HG03558 (cell line): ENCODE measurements around the gene DARS1.

Experiments used
- ATAC-seq: cut with Tn5 transposase; IDR thresholded peaks from one replicate; pipeline ENCODE4 v1.9.1; 2021; ENCODE audit warnings: moderate number of reproducible peaks; ENCODE audit not compliant: unreplicated experiment; ENCODE audit errors: extremely low read depth

Gene DARS1

DNA sequence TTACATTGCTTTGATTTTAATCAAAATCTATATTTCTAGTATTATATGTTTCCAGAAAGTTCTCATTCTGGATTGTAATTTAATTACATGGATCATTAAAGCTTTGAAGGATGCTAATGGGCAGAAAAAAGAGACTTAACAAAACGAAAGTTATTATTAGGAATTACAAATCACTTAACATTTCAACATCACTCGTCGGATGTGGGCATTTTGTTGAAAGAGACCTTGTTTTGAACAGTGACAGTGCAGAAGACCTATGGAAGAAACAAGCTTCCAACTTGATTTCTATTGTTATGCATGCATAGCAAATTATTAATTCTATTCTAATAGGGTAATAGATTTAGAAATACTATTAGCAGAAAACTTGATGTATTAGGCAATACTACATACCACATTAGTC lies 31.4 kb upstream of the DARS1 start:
- no peak for ATAC-seq

GRCh38 chr2:136016427-136016826 lies 31.0 kb upstream of the DARS1 start:
- no peak for ATAC-seq

- no peak for ATAC-seq
These were observed 30.3 kb upstream of the DARS1 start for GRCh38 chr2:136015699-136016098.

GRCh38 chr2:136014411-136014810 lies 29.0 kb upstream of the DARS1 start:
- ATAC-seq: no peak

GRCh38 chr2:136013955-136014354 lies 28.5 kb upstream of the DARS1 start:
- no peak for ATAC-seq

DNA sequence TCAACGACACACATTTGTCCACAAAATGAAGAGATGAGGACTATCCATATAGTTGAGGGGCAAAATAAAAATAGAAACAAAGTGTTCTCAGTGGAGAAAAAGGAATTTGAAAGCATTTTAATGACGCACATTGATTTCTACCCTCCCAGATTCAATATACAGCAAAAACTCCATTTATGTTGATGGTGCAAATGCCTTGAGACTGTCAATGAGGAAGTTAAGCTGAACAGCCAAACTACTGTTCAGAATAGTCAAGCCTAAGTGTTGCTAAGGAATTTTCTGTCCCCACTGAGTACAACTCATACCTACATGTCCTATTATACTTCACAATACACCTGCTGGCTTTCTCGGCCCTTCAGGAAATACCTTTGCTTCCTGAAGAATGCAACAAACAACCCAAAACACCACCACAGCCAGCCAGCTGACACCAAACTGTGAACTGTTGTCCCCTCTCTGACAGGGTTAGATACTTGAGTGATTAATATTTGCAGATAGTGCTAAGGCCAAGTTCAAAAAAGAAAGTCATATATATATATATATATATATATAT lies 27.8 kb upstream of the DARS1 start:
- ATAC-seq: no peak

DNA sequence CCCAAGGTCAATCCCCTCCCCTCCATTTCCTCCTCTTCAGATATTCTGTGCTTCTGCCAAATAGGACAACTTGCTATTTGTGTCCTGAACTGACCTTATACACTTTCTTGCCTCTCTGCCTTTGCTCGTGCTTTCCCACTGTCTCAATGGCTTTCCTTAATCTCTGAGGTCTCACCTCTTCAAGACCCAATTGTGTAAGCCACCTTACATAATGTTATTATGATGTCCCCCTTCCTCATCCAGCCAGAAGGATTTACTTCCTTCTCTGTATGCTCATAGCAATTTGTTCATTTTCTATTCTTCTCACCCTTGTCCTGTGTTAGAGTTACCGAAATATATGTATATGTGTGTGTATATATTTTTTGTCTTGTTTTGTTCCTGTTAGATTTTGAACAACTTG lies 26.9 kb upstream of the DARS1 start:
- no peak for ATAC-seq

GRCh38 chr2:136010126-136010525 lies 24.7 kb upstream of the DARS1 start:
- ATAC-seq: no peak

DNA sequence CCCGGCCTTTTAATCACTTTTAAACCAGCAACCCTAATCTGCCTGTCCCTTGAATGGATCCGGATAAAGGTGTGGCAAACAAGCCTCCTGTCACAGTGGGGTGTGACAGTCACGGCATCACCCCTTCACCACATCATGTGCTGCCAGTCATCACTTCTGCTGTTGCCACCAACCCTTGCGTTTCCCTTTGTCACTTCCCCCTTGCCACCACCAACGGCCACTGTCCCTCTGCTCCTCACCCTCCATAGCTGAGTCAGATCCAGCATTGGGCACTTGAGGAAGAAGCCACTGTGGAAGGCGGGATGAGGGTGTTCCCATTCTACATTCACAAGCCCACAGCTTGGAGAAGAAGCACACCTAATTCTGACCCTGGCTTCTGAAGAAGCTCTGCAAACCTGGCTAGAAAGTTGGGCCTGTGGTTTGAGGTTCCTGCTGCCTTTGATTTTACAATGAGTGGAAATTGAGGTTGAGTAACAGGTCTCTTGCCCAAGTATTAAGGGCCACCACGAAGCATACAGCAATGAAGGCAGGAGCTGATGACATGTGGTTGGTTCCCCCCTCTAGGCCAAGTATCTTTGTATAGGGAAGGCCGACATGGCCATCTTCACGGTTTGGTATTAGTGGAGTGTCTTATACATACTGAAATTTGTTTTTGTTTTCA lies 22.9 kb upstream of the DARS1 start:
- no peak for ATAC-seq

- ATAC-seq: no peak
These were observed 21.2 kb upstream of the DARS1 start for GRCh38 chr2:136006658-136007057.

- ATAC-seq: peak; percentile 70
These were observed 20.2 kb upstream of the DARS1 start for GRCh38 chr2:136005462-136006196.

- ATAC-seq: no peak
These were observed 19.5 kb upstream of the DARS1 start for GRCh38 chr2:136004965-136005364.

GRCh38 chr2:136001131-136001530 lies 15.7 kb upstream of the DARS1 start:
- no peak for ATAC-seq

GRCh38 chr2:136000502-136000901 lies 15.1 kb upstream of the DARS1 start:
- ATAC-seq: peak; percentile 51

GRCh38 chr2:135999899-136000298 lies 14.5 kb upstream of the DARS1 start:
- ATAC-seq: no peak

DNA sequence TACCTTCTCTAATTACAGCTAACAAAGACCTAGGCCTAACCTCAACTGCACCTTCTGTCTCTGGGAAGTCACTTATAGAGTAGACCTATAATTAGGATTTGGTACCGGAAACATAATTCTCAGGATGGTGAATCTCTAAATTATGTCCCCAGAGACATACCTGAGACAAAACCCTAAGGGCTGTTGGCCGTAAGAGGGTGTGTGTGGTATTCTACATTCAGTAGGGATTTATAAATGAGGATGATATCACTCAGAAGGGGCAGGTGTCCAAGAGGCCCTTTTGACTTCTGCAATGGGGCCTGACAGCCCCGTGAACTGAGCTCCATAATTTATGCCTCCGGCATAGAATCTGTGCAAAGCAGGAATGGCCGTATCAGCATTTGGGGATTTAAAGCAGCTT lies 13.5 kb upstream of the DARS1 start:
- ATAC-seq: no peak

GRCh38 chr2:135997380-135997779 lies 12.0 kb upstream of the DARS1 start:
- ATAC-seq: no peak

DNA sequence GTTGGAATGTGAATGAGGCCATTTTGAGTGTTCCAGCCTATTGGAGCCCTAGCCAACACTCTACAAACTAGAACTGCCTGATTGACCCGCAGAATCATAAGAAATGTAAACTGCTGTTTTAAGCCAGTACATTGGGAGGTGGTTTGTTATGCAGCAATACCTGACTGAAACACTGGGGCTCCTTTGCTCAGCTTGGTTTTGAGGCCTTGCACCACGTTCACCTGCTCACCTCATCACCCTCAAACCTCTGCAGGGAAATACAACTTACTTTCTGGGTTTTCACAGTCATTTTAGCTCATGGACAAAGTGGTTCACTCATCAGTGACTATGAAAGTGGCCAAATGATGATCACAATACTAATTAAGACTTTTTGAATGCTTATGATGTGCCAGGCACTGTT lies 10.9 kb upstream of the DARS1 start:
- no peak for ATAC-seq

GRCh38 chr2:135994281-135994680 lies 8.9 kb upstream of the DARS1 start:
- no peak for ATAC-seq

DNA sequence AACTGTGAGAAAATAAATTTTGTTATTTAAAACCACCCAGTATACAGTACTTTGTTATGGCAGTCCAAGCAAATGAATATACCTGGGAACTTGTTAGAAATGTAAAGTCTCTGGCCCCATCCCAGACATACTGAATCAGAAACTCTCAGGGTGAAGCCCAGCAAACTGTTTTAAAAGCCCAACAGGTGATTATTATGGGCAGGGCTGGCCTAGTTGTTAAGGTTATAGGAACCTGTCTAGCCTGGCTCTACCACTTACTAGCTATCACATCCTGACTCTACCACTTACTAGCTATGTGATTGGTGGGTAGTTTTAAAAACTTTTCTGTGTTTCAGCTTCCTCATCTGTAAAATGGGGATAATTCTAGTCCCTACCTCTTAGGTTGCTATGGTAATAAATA lies 8.0 kb upstream of the DARS1 start:
- ATAC-seq: no peak

GRCh38 chr2:135991861-135992260 lies 6.4 kb upstream of the DARS1 start:
- ATAC-seq: no peak

DNA sequence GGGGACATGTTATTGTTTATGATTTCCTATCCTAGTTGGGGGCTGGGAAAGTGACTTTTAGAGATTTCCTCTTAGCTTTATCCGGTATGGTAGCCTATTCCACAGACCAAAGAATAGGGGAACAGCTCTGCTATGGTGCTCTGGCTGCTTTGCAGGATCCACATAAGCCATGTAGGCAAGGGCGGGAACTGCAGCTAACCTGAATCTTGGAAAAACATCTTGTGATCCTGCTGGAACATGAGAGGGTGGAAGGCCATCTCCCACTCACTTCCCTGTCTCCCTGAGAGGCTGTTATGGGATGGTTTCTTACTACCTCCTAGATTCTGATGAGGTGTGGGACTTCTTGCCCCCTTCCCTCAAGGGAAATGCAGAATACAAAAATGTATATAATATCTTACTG lies 2.0 kb upstream of the DARS1 start:
- no peak for ATAC-seq
